ENCODE data around the gene CEP104.

Gene CEP104

DNA sequence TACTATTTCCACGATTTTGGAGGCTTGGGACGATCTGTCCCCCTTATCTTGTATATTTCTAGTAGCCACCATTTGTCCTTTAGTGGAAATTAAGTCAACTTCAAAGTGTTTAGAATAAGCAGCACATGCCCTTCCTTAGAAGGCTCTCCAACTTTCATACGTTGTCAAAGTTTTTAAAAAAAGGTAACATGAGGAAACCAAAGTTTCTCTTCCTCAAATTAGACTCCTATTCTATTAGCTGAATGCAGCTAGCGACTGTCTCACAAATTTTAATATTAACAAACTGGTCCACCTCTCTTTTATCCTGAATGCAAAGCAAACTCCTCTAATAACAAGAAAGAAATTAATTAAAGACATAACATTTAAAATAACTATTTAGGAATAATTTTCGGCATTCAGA is 36.2 kb upstream of the CEP104 start:
- no peak for DNase-seq

GRCh38 chr1:3892748-3893147 is 35.7 kb upstream of the CEP104 start:
- no peak for DNase-seq

GRCh38 chr1:3891329-3891865 is 34.4 kb upstream of the CEP104 start:
- DNase-seq = no peak

DNA sequence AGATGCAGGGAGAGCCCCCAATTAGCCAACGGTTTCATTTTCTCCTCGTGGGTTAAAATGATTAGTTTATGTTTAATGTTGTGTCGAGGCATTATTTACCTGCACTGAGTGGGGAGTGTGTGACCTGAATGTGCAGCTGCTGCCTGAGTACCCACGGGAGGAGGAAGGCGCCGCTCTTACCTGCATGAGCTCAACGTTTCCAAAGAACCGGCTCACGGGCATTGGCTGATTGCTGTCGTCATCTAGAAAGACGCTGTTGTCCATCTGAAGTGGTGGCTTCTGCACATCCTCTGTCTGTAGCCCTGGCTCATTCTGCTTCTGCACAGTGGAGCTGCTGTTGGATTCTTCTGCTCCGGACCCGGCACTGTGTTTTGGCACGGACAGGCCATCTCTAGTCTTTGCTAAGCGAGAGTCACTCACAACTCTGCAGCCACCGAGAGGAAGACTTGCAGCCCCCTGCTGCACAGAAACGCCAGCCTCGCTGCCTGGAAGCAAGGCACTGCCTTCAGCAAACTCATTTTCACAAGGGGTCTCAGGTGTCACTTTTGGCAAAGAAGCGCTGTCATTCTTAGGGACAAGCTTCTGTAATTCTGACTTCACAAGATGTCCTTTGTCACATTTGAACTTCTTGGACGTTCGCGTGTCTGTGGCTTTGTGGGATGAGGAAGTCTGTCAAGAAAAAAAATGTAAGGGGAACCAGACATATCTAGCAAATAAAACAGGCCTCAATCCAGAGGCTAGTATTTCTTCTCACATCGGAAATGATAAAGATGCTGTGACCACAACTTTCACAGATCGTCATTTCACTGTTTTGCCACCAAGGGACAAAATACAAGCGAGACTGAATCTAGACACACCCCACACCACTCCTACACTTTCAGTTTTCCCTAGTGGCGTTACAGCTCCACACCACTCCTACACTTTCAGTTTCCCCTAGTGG is 33.6 kb upstream of the CEP104 start:
- DNase-seq = no peak

DNA sequence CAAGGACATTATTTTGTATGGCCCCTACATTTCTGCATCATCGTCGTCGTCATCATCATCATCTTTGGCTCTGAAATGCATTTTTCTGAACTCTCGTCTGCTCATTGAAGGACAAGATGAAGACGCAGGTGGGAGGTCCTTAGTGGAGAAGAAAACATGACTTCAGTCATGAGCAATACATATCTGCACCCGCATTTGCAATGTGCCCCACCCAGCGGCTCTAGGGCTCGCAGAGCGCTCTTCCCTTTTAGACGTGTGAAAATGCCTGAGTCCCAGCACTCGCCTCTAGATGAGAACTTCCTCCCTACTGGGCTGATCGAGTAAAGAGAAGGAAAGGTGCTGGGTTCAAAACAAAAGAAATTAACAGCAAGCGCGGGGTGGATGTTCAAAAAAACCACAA is 32.9 kb upstream of the CEP104 start:
- DNase-seq = no peak

GRCh38 chr1:3888301-3888700 is 31.3 kb upstream of the CEP104 start:
- DNase-seq = no peak

GRCh38 chr1:3886691-3887090 is 29.7 kb upstream of the CEP104 start:
- no peak for DNase-seq

DNA sequence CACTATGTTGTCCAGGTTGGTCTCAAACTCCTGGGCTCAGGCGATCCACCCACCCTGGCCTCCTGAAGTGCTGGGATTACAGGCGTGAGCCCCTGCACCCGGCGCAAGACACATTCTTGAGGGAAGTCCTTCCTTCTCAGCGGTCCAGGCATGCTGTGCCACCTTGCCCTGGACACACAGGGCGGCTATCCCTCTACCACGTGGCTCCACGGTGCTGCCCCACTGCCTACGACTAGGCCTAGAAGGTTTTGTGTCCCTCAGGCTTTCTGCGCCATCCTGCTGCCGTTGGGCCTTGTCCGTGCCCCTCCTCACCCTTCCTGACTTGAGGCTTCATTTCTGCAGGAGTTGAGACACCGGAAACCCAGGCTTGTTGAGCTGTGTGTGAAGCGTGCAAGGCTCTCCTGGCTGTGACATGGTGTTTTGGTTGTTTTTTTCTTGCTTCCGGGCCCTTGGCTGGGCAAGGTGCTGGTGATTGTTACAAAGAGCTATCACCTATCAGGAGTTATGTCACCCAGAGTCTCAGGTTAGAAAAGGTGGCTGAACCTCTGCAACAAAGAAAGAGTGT is 29.2 kb upstream of the CEP104 start:
- DNase-seq = no peak

DNA sequence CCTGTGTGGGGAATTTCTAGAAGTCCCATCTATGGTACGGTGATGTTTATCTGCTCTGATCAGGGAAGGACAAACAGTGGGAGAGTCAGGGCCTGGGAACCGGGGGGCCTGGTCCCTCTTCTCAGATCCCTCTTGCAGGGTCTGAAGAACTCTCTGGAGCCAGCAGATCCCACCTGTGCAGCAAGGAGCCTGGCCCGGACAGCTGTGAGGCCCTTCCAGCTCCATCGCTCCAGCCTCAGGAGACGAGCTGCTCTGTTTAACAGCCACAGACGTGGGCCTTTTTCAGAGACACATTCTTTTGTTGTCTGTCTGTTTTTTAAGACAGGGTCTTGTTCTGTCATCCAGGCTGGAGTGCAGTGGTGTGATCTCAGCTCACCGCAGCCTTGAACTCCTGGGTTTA is 28.6 kb upstream of the CEP104 start:
- no peak for DNase-seq

DNA sequence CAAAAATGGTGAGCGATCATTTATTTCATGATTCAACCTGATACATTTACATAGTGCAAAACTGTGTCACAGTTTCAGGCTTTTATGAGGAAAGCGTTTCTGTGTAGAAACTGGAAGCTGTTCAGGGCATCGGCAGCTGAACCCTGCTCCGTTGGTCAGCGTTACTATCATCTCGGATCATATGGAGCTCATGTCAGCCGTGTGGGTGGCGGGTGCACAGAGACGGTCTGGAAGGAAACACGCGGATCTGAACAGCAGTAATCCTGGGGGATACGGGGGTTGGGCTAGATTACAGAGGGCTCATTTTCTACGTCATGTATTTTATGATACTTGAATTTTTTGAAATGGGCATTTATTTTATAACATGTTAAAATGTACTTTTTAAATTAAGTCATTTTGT is 28.0 kb upstream of the CEP104 start:
- no peak for DNase-seq

- DNase-seq = no peak
These were observed 26.3 kb upstream of the CEP104 start for GRCh38 chr1:3883194-3883925.

- no peak for DNase-seq
These were observed 24.1 kb upstream of the CEP104 start for GRCh38 chr1:3881193-3881480.

- no peak for DNase-seq
These were observed 23.6 kb upstream of the CEP104 start for GRCh38 chr1:3880429-3881192.

GRCh38 chr1:3879787-3880428 is 22.9 kb upstream of the CEP104 start:
- no peak for DNase-seq

DNA sequence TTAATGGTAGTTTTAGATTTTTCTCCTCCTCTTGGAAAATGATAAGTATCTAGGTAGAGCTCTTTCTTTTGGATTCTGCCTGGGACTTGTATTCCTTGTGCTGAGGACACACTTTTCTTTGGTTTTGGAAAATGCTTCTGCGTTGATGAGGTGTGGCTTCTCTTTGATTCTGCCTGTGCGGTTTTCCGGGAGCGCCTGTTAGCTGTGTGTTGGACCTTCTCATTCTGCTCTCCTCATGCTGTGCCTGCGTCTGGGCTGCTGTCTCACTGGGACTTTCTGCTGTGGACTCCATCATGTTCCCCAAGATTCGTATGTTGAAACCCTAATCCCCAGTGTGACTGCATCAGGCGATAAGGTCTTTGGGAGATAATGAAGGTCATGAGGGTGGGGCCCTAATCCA is 22.1 kb upstream of the CEP104 start:
- no peak for DNase-seq

GRCh38 chr1:3876716-3877115 is 19.7 kb upstream of the CEP104 start:
- no peak for DNase-seq

GRCh38 chr1:3874736-3875135 is 17.7 kb upstream of the CEP104 start:
- DNase-seq = no peak

GRCh38 chr1:3872546-3872945 is 15.5 kb upstream of the CEP104 start:
- no peak for DNase-seq

- no peak for DNase-seq
These were observed 14.4 kb upstream of the CEP104 start for GRCh38 chr1:3871451-3871805.

GRCh38 chr1:3869751-3870301 is 12.8 kb upstream of the CEP104 start:
- DNase-seq = no peak

- no peak for DNase-seq
These were observed 11.5 kb upstream of the CEP104 start for GRCh38 chr1:3868464-3869006.

DNA sequence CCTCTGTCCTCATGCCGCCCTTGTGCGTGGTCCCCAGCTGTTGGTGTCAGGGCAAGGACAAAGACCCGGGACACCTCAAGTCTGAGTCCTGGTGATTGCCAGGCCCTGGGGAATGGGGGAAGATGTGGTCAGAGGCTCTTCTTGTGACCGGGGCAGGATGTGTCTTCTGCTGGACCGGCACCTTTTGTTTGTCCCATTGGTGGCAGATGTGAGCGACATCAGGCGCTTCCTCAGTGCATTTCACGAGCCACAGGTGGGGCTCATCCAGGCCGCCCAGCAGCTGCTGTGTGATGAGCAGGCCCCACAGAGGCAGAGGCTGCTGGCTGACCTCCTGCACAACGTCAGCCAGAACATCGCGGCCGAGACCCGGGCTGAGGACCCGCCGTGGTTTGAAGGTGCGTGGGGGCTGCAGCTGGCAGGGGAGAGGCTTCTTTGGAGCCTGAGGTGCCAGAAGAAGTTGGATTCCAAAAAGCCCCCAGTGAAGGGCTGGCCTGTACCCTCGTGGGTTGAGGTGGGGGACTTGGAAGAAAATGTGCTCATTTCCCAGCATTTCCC is 8.7 kb upstream of the CEP104 start:
- DNase-seq = no peak

Data from activated CD4-positive, alpha-beta T cell treated with anti-CD3 and anti-CD28 coated beads, Interleukin-2, amount 50 U/mL, for 4 hours (primary cell).